Measurements from ENCODE around the gene RPL34. TPM values are rescaled to one million over a fixed set of nuclear protein-coding genes. Genes with fewer than 3 reads are reported as not detected.
"Not testable (repeated sequence)": the region's sequence is repeated elsewhere in the genome, so short reads cannot be mapped to it uniquely, and the experiment has no call there.

RPL34 gene
- total RNA-seq, 1 donor from 2014 or later = 726 TPM

- Histone ChIP-seq H3K4me3 (no peak overlapping the region), H3K27ac (replicated peaks) (no peak overlapping the region), H3K27me3 (ENCODE audit: low read depth) (no peaks in the 10 kb centered on the region), H3K36me3 (peaks cover 5% of the 10 kb centered on the region), H3K9me3 (replicated peaks) (no peaks in the 10 kb centered on the region), H3K4me1 (peaks cover 8% of the 10 kb centered on the region)
- DNase-seq = no peak
- TF ChIP-seq CTCF (IDR thresholded peaks at IDR 0.05; ENCODE audit: borderline replicate concordance) = no peak
- intact Hi-C loops (cut with micrococcal nuclease) = no loop called here
Observed at GRCh38 chr4:108588878-108589277, 31.5 kb upstream of the RPL34 start.

- intact Hi-C loops (cut with micrococcal nuclease) = no loop called here
Observed at GRCh38 chr4:108589961-108590360, 30.4 kb upstream of the RPL34 start.

GRCh38 chr4:108590776-108591175 lies 29.6 kb upstream of the RPL34 start:
- no peak for DNase-seq
- TF ChIP-seq CTCF (IDR thresholded peaks at IDR 0.05; ENCODE audit: borderline replicate concordance) = no peak
- no peak overlapping the region for H3K27ac ChIP-seq (replicated peaks)
- peaks cover 12% of the 10 kb centered on the region for H3K36me3 ChIP-seq
- no peaks in the 10 kb centered on the region for H3K9me3 ChIP-seq (replicated peaks)
- intact Hi-C loops (cut with micrococcal nuclease) = no loop called here
- H3K4me1 ChIP-seq = peaks cover 8% of the 10 kb centered on the region
- no peaks in the 10 kb centered on the region for H3K27me3 ChIP-seq (ENCODE audit: low read depth)
- H3K4me3 ChIP-seq = no peak overlapping the region

More at GRCh38 chr4:108589961-108590360, 30.4 kb upstream of the RPL34 start:
- H3K4me3 ChIP-seq = no peak overlapping the region
- peaks cover 8% of the 10 kb centered on the region for H3K4me1 ChIP-seq
- TF ChIP-seq CTCF (IDR thresholded peaks at IDR 0.05; ENCODE audit: borderline replicate concordance) = no peak
- no peaks in the 10 kb centered on the region for H3K27me3 ChIP-seq (ENCODE audit: low read depth)
- H3K27ac ChIP-seq (replicated peaks) = no peak overlapping the region
- DNase-seq = no peak
- H3K36me3 ChIP-seq = peaks cover 12% of the 10 kb centered on the region
- no peaks in the 10 kb centered on the region for H3K9me3 ChIP-seq (replicated peaks)

- H3K36me3 ChIP-seq = peaks cover 12% of the 10 kb centered on the region
- no peaks in the 10 kb centered on the region for H3K27me3 ChIP-seq (ENCODE audit: low read depth)
- H3K4me3 ChIP-seq = no peak overlapping the region
- no peaks in the 10 kb centered on the region for H3K9me3 ChIP-seq (replicated peaks)
- peaks cover 8% of the 10 kb centered on the region for H3K4me1 ChIP-seq
- no peak overlapping the region for H3K27ac ChIP-seq (replicated peaks)
- no peak for DNase-seq
- TF ChIP-seq CTCF (IDR thresholded peaks at IDR 0.05; ENCODE audit: borderline replicate concordance) = no peak
- intact Hi-C loops (cut with micrococcal nuclease) = no loop called here
Observed at GRCh38 chr4:108592674-108592986, 27.7 kb upstream of the RPL34 start.

- H3K27me3 ChIP-seq (ENCODE audit: low read depth); intact Hi-C loops (cut with micrococcal nuclease); H3K9me3 ChIP-seq (replicated peaks); H3K4me1 ChIP-seq; DNase-seq; H3K27ac ChIP-seq (replicated peaks); H3K4me3 ChIP-seq: not testable (repeated sequence)
- H3K36me3 ChIP-seq = peaks cover 12% of the 10 kb centered on the region
Observed at GRCh38 chr4:108594296-108594695, 26.1 kb upstream of the RPL34 start.

GRCh38 chr4:108596344-108596743 lies 24.0 kb upstream of the RPL34 start:
- Histone ChIP-seq H3K4me3 (no peak overlapping the region), H3K9me3 (replicated peaks) (no peaks in the 10 kb centered on the region), H3K36me3 (peaks cover 12% of the 10 kb centered on the region), H3K27ac (replicated peaks) (no peak overlapping the region), H3K27me3 (ENCODE audit: low read depth) (no peaks in the 10 kb centered on the region), H3K4me1 (peaks cover 8% of the 10 kb centered on the region)
- TF ChIP-seq CTCF (IDR thresholded peaks at IDR 0.05; ENCODE audit: borderline replicate concordance) = no peak
- no peak for DNase-seq
- intact Hi-C loops (cut with micrococcal nuclease) = no loop called here
